DMS 273 treated with DMSO at 0.1 percent for 48 hours (cell line): ENCODE data around the gene SMAD5.
A peak's percentile ranks its signal among the peaks of the same experiment; 100 is the strongest.

ENCODE experiments used
- DNase-seq: peaks from one replicate; lab custom pipeline; 2025; lab: John Stamatoyannopoulos, UW

Gene SMAD5

GRCh38 chr5:136115183-136115865 lies 17.3 kb upstream of the SMAD5 start:
- DNase-seq = no peak

- no peak for DNase-seq
Observed at GRCh38 chr5:136120529-136120928, 12.1 kb upstream of the SMAD5 start.

GRCh38 chr5:136123236-136123768 lies 9.3 kb upstream of the SMAD5 start:
- no peak for DNase-seq

GRCh38 chr5:136127560-136127959 lies 5.1 kb upstream of the SMAD5 start:
- no peak for DNase-seq

GRCh38 chr5:136128481-136128880 lies 4.2 kb upstream of the SMAD5 start:
- DNase-seq = peak; percentile 99

GRCh38 chr5:136129445-136129844 lies 3.2 kb upstream of the SMAD5 start:
- DNase-seq = no peak

GRCh38 chr5:136130581-136130980 lies 2.1 kb upstream of the SMAD5 start:
- no peak for DNase-seq

- no peak for DNase-seq
Observed at GRCh38 chr5:136132087-136132486, 558 bp upstream of the SMAD5 start.

- peak; percentile 78 for DNase-seq
Observed at GRCh38 chr5:136133222-136133921, 727 bp downstream of the SMAD5 start.

GRCh38 chr5:136133922-136134379 lies 1.3 kb downstream of the SMAD5 start:
- DNase-seq = no peak

- no peak for DNase-seq
Observed at GRCh38 chr5:136134653-136135052, 2.0 kb downstream of the SMAD5 start.

- DNase-seq = no peak
Observed at GRCh38 chr5:136135536-136135935, 2.9 kb downstream of the SMAD5 start.

- DNase-seq = no peak
Observed at GRCh38 chr5:136137497-136138220, 5.0 kb downstream of the SMAD5 start.

GRCh38 chr5:136141561-136141960 lies 8.9 kb downstream of the SMAD5 start:
- no peak for DNase-seq

- DNase-seq = no peak
Observed at GRCh38 chr5:136143312-136143711, 10.7 kb downstream of the SMAD5 start.

GRCh38 chr5:136143763-136144162 lies 11.1 kb downstream of the SMAD5 start:
- DNase-seq = no peak

- DNase-seq = no peak
Observed at GRCh38 chr5:136145030-136145429, 12.4 kb downstream of the SMAD5 start.

GRCh38 chr5:136146201-136146600 lies 13.6 kb downstream of the SMAD5 start:
- DNase-seq = no peak

- no peak for DNase-seq
Observed at GRCh38 chr5:136147632-136148031, 15.0 kb downstream of the SMAD5 start.

GRCh38 chr5:136149891-136150290 lies 17.2 kb downstream of the SMAD5 start:
- no peak for DNase-seq

- DNase-seq = no peak
Observed at GRCh38 chr5:136153581-136154236, 21.1 kb downstream of the SMAD5 start.

- DNase-seq = no peak
Observed at GRCh38 chr5:136155078-136155477, 22.4 kb downstream of the SMAD5 start.
